Right lobe of liver (tissue), 4 donors: Measurements from ENCODE around the gene PHLDB2.

Source experiments
- CTCF ChIP-seq, 4 donors: fragments of 200-600 bp in 3 of 4; fragments of 450-650 bp in 1 of 4; IDR thresholded peaks; one replicate each; pipeline versions ENCODE4 v1.5.1 to v1.8.0; 2016 to 2022; ENCODE audit warnings: antibody characterized with exemption in 4 of 4, mild to moderate bottlenecking in 2 of 4
- POLR2A ChIP-seq: fragments of 450-650 bp; IDR thresholded peaks from one replicate; pipeline ENCODE4 v1.6.1; 2017; ENCODE audit warnings: antibody characterized with exemption, mild to moderate bottlenecking
- donor health status: DM: no; HTN: no; CAD: no.
- donor health status: DM: no; HTN: no; CAD: no.
- donor health status: DM: no; HTN: yes; CAD: no.

- no peak for TF ChIP-seq CTCF (IDR thresholded peaks at IDR 0.05)
- TF ChIP-seq POLR2A, result no peak
Measured at GRCh38 chr3:111903067-111903511, 44.0 kb downstream of the PHLDB2 start.
